ENCODE results near the gene ST8SIA6.

- no peak for TF ChIP-seq CTCF (IDR thresholded peaks at IDR 0.05; ENCODE audit: insufficient read depth, low read length)
- no peak for TF ChIP-seq SPI1 (IDR thresholded peaks at IDR 0.05; ENCODE audit: borderline replicate concordance, low read depth)
- TF ChIP-seq POLR2AphosphoS5 (IDR thresholded peaks at IDR 0.05; ENCODE audit: low read depth): no peak
- TF ChIP-seq REST (IDR thresholded peaks at IDR 0.05; ENCODE audit: insufficient replicate concordance, low read depth): no peak
These were observed 104.7 kb downstream of the ST8SIA6 start for GRCh38 chr10:17349717-17350116.
